SK-N-MC (cell line): ENCODE results near the gene FKRP.

Source experiments
- DNase-seq: peaks from one replicate; pipeline ENCODE4 v3.0.0-alpha.2; 2011; ENCODE audit warnings: low read depth, low spot score
- H3K27ac ChIP-seq: fragments of 200-600 bp; sonication (generic); 2 replicates; pipeline ENCODE4 v1.5.1; 2016; ENCODE audit warnings: mixed run types
- H3K36me3 ChIP-seq: fragments of 200-600 bp; sonication (generic); 2 replicates; pipeline ENCODE4 v1.6.1; 2017; ENCODE audit warnings: antibody characterized with exemption, low read length, mixed read lengths; ENCODE audit not compliant: insufficient read depth
- H3K4me3 ChIP-seq: fragments of 200-600 bp; sonication (generic); 2 replicates; pipeline ENCODE4 v1.5.1; 2016
- H3K9ac ChIP-seq: fragments of 200-600 bp; sonication (generic); 2 replicates; pipeline ENCODE4 v1.8.0; 2017; ENCODE audit warnings: mixed run types, mixed read lengths; ENCODE audit not compliant: insufficient read length
- H3K9me3 ChIP-seq: fragments of 200-600 bp; sonication (generic); 2 replicates; pipeline ENCODE4 v1.6.1; 2017; ENCODE audit warnings: low read depth, mild to moderate bottlenecking, antibody characterized with exemption, low read length, moderate library complexity, mixed read lengths
- EZH2 ChIP-seq: fragments of 200-600 bp; sonication (generic); IDR thresholded peaks from one replicate; pipeline ENCODE4 v1.6.1; 2017; ENCODE audit warnings: antibody characterized with exemption
- FOXP2 ChIP-seq: optimal IDR thresholded peaks from 2 replicates; pipeline ENCODE3; 2011; ENCODE audit warnings: mild to moderate bottlenecking, moderate library complexity; ENCODE audit not compliant: insufficient read depth; ENCODE audit errors: extremely low read length, control extremely low read depth
- POLR2AphosphoS5 ChIP-seq: IDR thresholded peaks from 2 replicates; pipeline ENCODE4 v1.6.1; 2012; ENCODE audit warnings: mild to moderate bottlenecking, low read depth, low read length, borderline replicate concordance

FKRP gene

GRCh38 chr19:46728693-46729339 lies 17.0 kb upstream of the FKRP start:
- peaks cover 93% of the 10 kb centered on the region for H3K36me3 ChIP-seq
- no peak overlapping the region for H3K27ac ChIP-seq
- DNase-seq = no peak
- TF ChIP-seq POLR2AphosphoS5 (no peak), EZH2 (no peak), FOXP2 (no peak)
- H3K9ac ChIP-seq = no peak overlapping the region
- no peak overlapping the region for H3K4me3 ChIP-seq
- no peaks in the 10 kb centered on the region for H3K9me3 ChIP-seq

DNA sequence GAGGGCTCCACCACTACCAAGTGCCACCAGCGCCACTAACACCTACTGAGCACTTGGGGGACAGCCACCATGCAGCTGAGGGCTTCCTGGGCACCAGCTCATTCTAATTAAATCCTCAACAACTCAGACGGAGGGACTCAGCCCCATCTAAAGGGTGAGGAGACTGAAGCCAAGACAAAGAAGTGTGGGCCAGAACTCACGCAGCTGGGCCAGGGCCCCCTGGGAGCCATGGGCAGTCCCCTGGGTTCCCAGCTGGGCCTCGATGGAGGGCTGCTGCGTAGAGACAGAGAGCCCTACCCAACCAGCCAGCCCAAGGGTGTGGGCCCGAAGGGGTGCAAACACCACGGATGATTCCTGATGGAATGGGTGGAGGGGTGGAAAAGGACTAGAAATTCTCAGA lies 16.2 kb upstream of the FKRP start:
- H3K9me3 ChIP-seq = no peaks in the 10 kb centered on the region
- DNase-seq = no peak
- no peak overlapping the region for H3K9ac ChIP-seq
- TF ChIP-seq EZH2 = no peak
- TF ChIP-seq FOXP2 = no peak
- no peak for TF ChIP-seq POLR2AphosphoS5
- H3K27ac ChIP-seq = no peak overlapping the region
- no peak overlapping the region for H3K4me3 ChIP-seq
- peaks cover 94% of the 10 kb centered on the region for H3K36me3 ChIP-seq

DNA sequence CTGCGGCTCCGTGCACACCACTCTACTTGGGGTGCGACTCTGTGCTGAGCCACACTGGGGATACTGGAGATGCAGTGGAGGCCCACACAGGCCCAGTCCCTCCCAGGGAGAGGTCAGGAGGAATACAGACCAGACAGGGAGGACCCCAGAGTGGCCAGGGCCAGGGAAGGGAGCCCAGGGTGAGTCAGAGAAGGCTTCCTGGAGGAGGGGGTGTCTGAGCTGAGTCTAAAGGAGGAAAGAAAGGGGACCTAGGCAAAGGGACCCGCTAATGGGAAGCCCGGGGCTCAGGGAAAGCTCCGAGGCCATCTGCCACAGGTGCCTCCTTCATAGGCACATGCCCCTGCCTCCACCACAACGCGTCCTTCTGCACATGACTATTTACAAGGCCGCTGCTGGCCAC lies 15.7 kb upstream of the FKRP start:
- H3K9ac ChIP-seq = no peak overlapping the region
- no peak overlapping the region for H3K4me3 ChIP-seq
- H3K36me3 ChIP-seq = peaks cover 89% of the 10 kb centered on the region
- DNase-seq = no peak
- TF ChIP-seq FOXP2 (no peak), POLR2AphosphoS5 (no peak), EZH2 (no peak)
- no peaks in the 10 kb centered on the region for H3K9me3 ChIP-seq
- no peak overlapping the region for H3K27ac ChIP-seq

- no peak overlapping the region for H3K4me3 ChIP-seq
- no peaks in the 10 kb centered on the region for H3K9me3 ChIP-seq
- TF ChIP-seq FOXP2 (no peak), POLR2AphosphoS5 (no peak), EZH2 (no peak)
- no peak overlapping the region for H3K27ac ChIP-seq
- DNase-seq = no peak
- H3K36me3 ChIP-seq = peaks cover 85% of the 10 kb centered on the region
- no peak overlapping the region for H3K9ac ChIP-seq
Measured at GRCh38 chr19:46730595-46730994, 15.3 kb upstream of the FKRP start.

- H3K36me3 ChIP-seq = peaks cover 81% of the 10 kb centered on the region
- DNase-seq = no peak
- no peak overlapping the region for H3K9ac ChIP-seq
- no peaks in the 10 kb centered on the region for H3K9me3 ChIP-seq
- H3K27ac ChIP-seq = no peak overlapping the region
- H3K4me3 ChIP-seq = no peak overlapping the region
- no peak for TF ChIP-seq POLR2AphosphoS5
Measured at GRCh38 chr19:46731007-46731501, 14.8 kb upstream of the FKRP start.

- Histone ChIP-seq H3K9me3 (no peaks in the 10 kb centered on the region), H3K4me3 (no peak overlapping the region), H3K36me3 (peaks cover 79% of the 10 kb centered on the region), H3K9ac (no peak overlapping the region), H3K27ac (no peak overlapping the region)
- DNase-seq = no peak
- TF ChIP-seq POLR2AphosphoS5 (no peak), FOXP2 (no peak), EZH2 (no peak)
Measured at GRCh38 chr19:46731584-46731983, 14.3 kb upstream of the FKRP start.

DNA sequence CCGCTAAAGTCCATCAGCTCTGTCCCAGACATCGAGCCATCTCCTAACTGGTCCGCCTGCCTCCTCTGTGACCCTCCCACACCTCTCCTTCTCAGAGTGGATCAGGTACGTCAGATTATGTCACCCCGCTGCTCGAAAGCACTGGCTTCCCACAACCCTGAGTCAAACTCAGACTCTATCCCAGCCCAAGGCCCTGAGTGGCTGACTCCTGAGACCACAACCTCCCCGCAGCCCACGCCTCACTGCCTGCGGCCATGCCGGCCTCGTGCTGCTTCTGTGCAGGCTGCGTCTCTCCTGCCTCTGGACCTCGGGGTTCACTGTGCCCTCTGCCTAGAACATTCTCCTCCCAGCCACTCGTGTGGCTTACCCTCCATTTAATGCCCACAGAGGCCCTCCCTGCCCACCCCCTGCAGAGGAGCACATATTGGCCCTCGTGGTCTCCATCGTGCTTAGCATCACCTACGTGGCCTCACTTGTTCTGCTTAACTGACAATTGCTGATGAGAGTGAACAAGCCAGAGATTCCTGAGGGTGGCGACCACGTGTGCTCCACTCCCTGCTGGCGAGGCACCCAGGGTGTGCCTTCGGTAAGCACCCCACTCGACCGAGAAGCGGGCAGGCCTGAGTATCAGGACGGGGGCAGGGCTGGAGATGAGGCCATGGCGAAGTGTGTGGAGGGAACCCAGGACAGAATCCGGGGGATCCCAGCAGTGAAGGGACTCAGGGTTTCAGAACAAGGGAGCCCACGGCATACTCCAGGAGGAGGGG lies 13.5 kb upstream of the FKRP start:
- TF ChIP-seq POLR2AphosphoS5 = no peak
- TF ChIP-seq FOXP2 = no peak
- TF ChIP-seq EZH2 = no peak
- Histone ChIP-seq H3K36me3 (peaks cover 79% of the 10 kb centered on the region), H3K4me3 (no peak overlapping the region), H3K27ac (no peak overlapping the region), H3K9ac (no peak overlapping the region), H3K9me3 (no peaks in the 10 kb centered on the region)
- no peak for DNase-seq

- no peak overlapping the region for H3K27ac ChIP-seq
- peaks cover 78% of the 10 kb centered on the region for H3K36me3 ChIP-seq
- DNase-seq = no peak
Measured at GRCh38 chr19:46732966-46733689, 12.7 kb upstream of the FKRP start.

More at GRCh38 chr19:46732966-46733689, 12.7 kb upstream of the FKRP start:
- no peak for TF ChIP-seq FOXP2
- TF ChIP-seq POLR2AphosphoS5 = no peak
- no peak for TF ChIP-seq EZH2
- H3K9me3 ChIP-seq = no peaks in the 10 kb centered on the region
- H3K9ac ChIP-seq = no peak overlapping the region
- no peak overlapping the region for H3K4me3 ChIP-seq
